ENCODE results near the gene NTN1.

GRCh38 chr17:9261081-9262012 is 240.0 kb downstream of the NTN1 start:
- no peak for TF ChIP-seq CTCF (IDR thresholded peaks at IDR 0.05)
- TF ChIP-seq POLR2A (IDR thresholded peaks at IDR 0.05), result no peak

Data from ovary (tissue), 3 donors.